Measurements from ENCODE around the gene AARS2. TPM values are rescaled to one million over a fixed set of nuclear protein-coding genes. Genes with fewer than 3 reads are reported as not detected.

Gene AARS2
- total and polyA plus RNA-seq, 11 donors = 4.1 to 9.8 (median 7.6) TPM

DNA sequence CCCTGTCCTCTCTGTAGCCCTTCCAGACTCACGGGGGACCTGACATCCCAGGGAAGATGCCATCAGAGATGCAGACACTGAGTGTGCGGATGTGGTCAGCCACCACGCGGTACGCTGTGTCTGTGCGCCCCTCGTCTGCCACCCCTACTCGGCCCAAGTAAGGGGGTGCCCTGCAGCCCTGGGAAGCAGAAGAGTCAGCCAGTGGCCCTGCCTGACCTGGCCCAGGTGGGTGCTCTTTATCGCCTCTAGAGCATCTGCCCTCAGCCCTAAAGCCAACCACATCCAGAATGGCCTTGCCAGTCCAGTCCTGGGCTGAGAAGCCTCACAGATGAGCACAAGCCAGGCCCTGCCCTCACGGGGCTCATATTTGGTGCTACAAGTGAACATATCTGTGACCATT lies 5.9 kb downstream of the AARS2 start:
- DNase-seq (no peak), ATAC-seq (no peak)
- no peak for TF ChIP-seq POLR2A (IDR thresholded peaks at IDR 0.05)
- TF ChIP-seq, protein P1, sequence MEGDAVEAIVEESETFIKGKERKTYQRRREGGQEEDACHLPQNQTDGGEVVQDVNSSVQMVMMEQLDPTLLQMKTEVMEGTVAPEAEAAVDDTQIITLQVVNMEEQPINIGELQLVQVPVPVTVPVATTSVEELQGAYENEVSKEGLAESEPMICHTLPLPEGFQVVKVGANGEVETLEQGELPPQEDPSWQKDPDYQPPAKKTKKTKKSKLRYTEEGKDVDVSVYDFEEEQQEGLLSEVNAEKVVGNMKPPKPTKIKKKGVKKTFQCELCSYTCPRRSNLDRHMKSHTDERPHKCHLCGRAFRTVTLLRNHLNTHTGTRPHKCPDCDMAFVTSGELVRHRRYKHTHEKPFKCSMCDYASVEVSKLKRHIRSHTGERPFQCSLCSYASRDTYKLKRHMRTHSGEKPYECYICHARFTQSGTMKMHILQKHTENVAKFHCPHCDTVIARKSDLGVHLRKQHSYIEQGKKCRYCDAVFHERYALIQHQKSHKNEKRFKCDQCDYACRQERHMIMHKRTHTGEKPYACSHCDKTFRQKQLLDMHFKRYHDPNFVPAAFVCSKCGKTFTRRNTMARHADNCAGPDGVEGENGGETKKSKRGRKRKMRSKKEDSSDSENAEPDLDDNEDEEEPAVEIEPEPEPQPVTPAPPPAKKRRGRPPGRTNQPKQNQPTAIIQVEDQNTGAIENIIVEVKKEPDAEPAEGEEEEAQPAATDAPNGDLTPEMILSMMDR (IDR thresholded peaks at IDR 0.05) = no peak
- WGBS, 4 donors = 87 to 97% (median 96%) methylated on average over 6 to 10 of the region's 10 CpGs
- no peak overlapping the region for H3K27ac ChIP-seq
- H3K27me3 ChIP-seq = no peaks in the 10 kb centered on the region
- no peaks in the 10 kb centered on the region for H3K9me3 ChIP-seq
- H3K36me3 ChIP-seq = peaks cover 0 to 97% (median 87%) of the 10 kb centered on the region in 9 donors
- H3K4me1 ChIP-seq = peaks cover 0 to 27% (median 6%) of the 10 kb centered on the region in 12 donors
- no peak overlapping the region for H3K4me3 ChIP-seq
- intact Hi-C loops (cut with DNase I) = loop anchor here in 2 of 10 donors (5.0 kb wide), 1 partner anchor 40 kb away; the partner anchor contains the start of gene NFKBIE (in 2 of the 2)

DNA sequence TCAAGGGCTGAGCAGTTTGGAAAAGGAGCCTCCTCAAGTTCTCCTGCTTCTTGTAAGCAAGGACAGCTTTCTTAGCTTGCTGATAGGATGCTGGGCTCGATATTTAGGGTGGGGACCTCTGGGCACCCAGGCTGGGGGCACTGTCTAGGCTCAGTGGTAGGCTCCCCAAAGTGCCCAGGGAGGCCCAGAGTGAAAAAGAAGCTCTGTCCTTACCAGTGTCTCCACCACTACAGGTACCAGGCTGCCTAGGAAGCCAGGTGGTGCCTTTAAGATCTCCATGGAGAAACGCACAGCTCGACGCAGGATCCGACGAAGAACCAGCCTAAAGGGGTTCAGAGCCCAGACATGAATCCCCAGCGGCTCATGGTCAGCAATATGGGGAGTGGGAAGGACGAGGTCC lies 6.4 kb downstream of the AARS2 start:
- Histone ChIP-seq H3K27me3 (no peaks in the 10 kb centered on the region), H3K27ac (no peak overlapping the region), H3K4me1 (peaks cover 0 to 22% (median under 1%) of the 10 kb centered on the region in 12 donors), H3K9me3 (no peaks in the 10 kb centered on the region), H3K4me3 (no peak overlapping the region), H3K36me3 (peaks cover 0 to 100% (median 92%) of the 10 kb centered on the region in 9 donors)
- WGBS, 4 donors = 89 to 93% (median 91%) methylated on average over 7 to 8 of the region's 8 CpGs
- intact Hi-C loops (cut with DNase I) = loop anchor here in 2 of 10 donors (5.0 kb wide), 1 partner anchor 39 kb away; the partner anchor contains the start of gene NFKBIE (in 2 of the 2)
- ATAC-seq (no peak), DNase-seq (no peak)
- TF ChIP-seq, protein P1 (IDR thresholded peaks at IDR 0.05) = no peak
- no peak for TF ChIP-seq POLR2A (IDR thresholded peaks at IDR 0.05)

- ATAC-seq (no peak), DNase-seq (no peak)
- Histone ChIP-seq H3K36me3 (peaks cover 0 to 100% (median 94%) of the 10 kb centered on the region in 9 donors), H3K4me3 (no peak overlapping the region), H3K27me3 (no peaks in the 10 kb centered on the region), H3K4me1 (peaks cover 0 to 19% (median 0%) of the 10 kb centered on the region in 12 donors), H3K9me3 (no peaks in the 10 kb centered on the region), H3K27ac (no peak overlapping the region)
- intact Hi-C loops (cut with DNase I) = loop anchor here in 2 of 10 donors (5.0 kb wide), 1 partner anchor 38 kb away; the partner anchor contains the start of gene NFKBIE (in 2 of the 2)
- no peak for TF ChIP-seq POLR2A (IDR thresholded peaks at IDR 0.05)
- TF ChIP-seq, protein P1 (IDR thresholded peaks at IDR 0.05) = no peak
- 85 to 100% (median 90%) methylated on average over 3 to 5 of the region's 5 CpGs for WGBS, 4 donors
These were observed 7.9 kb downstream of the AARS2 start for GRCh38 chr6:44305200-44305725.

GRCh38 chr6:44304282-44305199 lies 8.6 kb downstream of the AARS2 start:
- peak in 2 of 4 donors; percentile 16 to 17 for ATAC-seq
- TF ChIP-seq, protein P1 (IDR thresholded peaks at IDR 0.05) = peak; percentile 50 to 76 (median 64)
- no peak for TF ChIP-seq POLR2A (IDR thresholded peaks at IDR 0.05)
- H3K9me3 ChIP-seq = no peaks in the 10 kb centered on the region
- 86 to 88% (median 87%) methylated on average over 15 to 25 of the region's 25 CpGs for WGBS, 4 donors
- H3K27ac ChIP-seq = no peak overlapping the region
- no peak for DNase-seq
- peaks cover 0 to 12% (median 0%) of the 10 kb centered on the region in 12 donors for H3K4me1 ChIP-seq
- no peak overlapping the region for H3K4me3 ChIP-seq
- H3K27me3 ChIP-seq = no peaks in the 10 kb centered on the region
- peaks cover 0 to 96% (median 88%) of the 10 kb centered on the region in 9 donors for H3K36me3 ChIP-seq
- intact Hi-C loops (cut with DNase I) = loop anchor here in 4 of 10 donors (5.0 kb wide), 1 partner anchor 37 kb away; the partner anchor contains the start of gene NFKBIE (in 4 of the 4)
